Activated T-cell treated with anti-CD3 and anti-CD28 coated beads for 4 hours (primary cell): ENCODE results near the gene BLNK.
"Not testable (repeated sequence)": the region's sequence is repeated elsewhere in the genome, so short reads cannot be mapped to it uniquely, and the experiment has no call there.

Experiments used
- DNase-seq: peaks from one replicate; pipeline ENCODE4 v3.0.0-alpha.2; 2020

The BLNK gene

GRCh38 chr10:96218826-96219225 is 52.5 kb downstream of the BLNK start:
- no peak for DNase-seq

DNA sequence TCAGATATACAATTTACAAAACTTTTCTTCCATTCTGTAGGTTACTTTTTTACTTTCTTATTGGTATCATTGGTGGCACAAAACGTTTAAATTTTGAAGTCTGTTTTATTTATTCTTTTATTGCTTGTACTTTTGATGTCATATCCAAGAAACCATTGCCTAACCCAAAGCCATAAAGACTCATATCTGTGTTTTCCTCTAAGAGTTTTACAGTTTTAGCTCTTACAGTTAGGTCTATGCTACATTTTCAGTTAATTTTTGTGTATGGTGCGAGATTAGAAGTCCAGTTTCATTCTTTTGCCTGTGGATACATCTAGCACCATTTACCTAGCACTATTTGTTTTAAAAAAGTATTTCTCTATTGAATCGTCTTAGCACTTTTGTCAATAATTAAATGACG is 53.7 kb downstream of the BLNK start:
- DNase-seq, result no peak

DNA sequence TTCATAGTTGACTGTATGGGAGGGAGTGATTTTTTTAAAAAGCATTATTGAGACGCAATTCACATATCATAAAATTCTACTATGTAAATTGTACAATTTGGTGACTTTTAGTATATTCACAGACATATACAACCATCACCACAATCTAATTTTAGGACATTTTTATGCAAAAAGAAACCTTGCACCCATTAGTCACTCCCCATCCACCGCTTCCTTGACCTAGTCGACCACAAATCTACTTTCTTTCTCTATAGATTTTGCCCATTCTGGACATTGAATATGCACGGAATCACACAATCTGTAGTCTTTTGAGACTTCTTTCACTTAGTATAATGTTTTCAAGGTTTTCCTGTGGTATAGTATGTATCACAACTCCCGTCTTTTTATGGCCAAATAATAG is 54.6 kb downstream of the BLNK start:
- DNase-seq, result no peak

GRCh38 chr10:96212911-96213310 is 58.5 kb downstream of the BLNK start:
- no peak for DNase-seq

- DNase-seq, result no peak
These were observed 59.6 kb downstream of the BLNK start for GRCh38 chr10:96211764-96212163.

DNA sequence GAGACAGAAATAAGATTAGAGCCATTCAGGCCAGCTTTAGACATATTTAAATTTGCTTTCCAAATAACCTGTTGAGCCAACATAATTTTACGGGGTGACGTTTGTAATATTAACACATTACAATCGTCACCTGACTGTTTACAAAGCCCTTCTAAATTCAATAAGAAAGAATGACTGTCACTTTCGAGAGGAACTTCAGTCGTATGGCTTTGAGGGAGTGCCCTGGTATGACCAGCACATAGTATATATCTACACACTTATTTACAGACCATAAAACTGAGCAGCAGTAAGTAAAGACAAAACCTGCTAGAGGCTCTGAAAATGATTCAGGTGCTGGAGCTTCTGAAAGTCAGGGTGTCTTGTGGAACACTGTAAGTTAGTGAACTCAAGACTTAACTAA is 62.4 kb downstream of the BLNK start:
- DNase-seq, result no peak

GRCh38 chr10:96208271-96208670 is 63.1 kb downstream of the BLNK start:
- no peak for DNase-seq

- DNase-seq, result no peak
These were observed 65.8 kb downstream of the BLNK start for GRCh38 chr10:96205580-96205979.

- no peak for DNase-seq
These were observed 69.8 kb downstream of the BLNK start for GRCh38 chr10:96201525-96201924.

GRCh38 chr10:96189505-96189904 is 81.9 kb downstream of the BLNK start:
- DNase-seq, result not testable (repeated sequence)

GRCh38 chr10:96188916-96189315 is 82.5 kb downstream of the BLNK start:
- no peak for DNase-seq

DNA sequence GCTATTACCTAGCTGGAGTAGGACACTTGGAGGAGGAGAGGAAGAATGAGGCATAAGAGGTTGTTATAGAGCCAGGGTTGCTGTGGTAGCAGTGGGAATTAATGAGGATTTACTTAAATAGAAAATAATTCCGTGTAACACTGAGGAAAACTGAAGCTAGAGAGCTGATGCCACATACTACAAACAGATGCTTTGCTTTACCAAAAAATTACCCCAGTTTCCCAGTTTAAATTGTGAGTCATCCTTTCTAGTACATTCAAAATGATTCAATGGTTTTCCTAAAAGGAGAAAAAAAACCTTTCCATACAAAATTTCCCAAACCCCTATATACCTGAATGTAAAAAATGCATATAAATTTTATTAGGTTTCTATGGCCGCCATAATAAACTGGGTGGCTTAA is 82.9 kb downstream of the BLNK start:
- no peak for DNase-seq

DNA sequence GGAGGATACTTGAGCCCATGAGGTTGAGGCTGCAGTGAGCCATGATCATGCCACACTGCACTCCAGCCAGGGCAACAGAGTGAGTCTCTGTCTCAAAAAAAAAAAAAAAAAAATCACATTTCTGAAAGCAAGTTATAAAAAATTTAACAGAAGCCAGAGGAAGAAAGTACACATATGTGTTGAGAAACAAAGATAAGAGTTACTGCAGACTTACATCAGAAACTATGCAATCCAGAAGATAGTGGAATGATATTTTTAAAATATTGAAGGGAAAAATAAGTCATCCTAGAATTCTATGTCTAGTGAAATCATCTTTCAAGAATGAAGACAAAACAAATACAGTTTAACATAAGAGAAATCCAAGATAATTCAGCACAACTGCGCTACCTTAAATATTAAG is 94.4 kb downstream of the BLNK start:
- no peak for DNase-seq

- no peak for DNase-seq
These were observed 98.7 kb downstream of the BLNK start for GRCh38 chr10:96172666-96173065.

- no peak for DNase-seq
These were observed 101.1 kb downstream of the BLNK start for GRCh38 chr10:96170230-96170629.

DNA sequence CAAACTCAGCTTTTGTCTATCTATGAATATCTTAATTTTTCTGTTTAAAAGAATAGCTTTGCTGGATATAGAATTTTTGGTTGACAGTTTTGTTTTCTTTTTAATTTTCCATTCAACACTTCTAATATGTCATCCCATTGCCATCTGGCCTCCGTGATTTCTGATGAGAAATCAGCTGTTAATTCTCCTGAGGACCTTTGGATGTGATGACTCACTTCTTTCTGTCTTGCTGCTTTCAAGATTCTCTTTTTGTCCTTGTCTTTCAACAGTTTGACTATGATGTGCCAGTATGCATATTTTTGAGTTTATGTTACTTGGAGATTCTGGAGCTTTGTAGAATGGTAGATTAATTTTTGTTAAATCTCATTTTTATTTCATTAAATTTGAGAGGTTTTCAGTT is 102.8 kb downstream of the BLNK start:
- no peak for DNase-seq

DNA sequence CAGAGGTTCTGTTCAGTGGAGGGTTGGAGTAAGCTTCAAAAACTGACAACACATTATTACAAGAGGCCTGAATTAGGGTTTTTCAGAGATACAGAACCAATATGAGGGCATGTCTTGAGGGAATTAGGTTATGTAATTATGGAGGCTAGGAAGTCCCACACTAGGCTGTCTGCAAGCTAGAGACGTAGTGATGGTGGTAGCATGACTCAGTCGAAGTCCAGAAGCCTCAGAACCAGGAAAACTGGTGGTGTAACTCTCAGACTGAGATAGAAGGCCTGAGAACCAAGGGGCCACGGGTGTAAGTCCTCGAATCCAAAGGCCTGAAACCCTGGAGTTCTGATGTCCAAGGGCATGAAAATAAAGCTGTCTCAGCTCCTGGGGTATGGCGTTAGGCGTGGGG is 105.6 kb downstream of the BLNK start:
- no peak for DNase-seq

GRCh38 chr10:96153070-96153469 is 118.3 kb downstream of the BLNK start:
- DNase-seq, result no peak

DNA sequence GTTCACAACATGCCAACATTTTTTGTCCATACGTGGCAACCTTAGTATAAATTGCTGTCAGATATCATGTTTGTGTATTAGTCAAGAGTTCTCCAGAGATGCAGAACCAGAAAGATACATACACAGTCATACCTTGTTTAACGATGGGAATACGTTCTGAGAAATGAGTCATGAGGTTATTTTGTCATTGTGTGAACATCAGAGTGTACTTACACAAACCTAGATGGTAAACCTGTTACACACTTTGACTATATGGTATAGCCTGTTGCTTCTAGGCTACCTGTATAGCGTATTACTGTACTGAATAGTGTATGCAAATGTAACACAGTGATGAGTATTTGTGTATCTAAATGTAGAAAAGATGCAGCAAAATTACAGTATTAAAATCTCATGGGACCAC is 118.9 kb downstream of the BLNK start:
- no peak for DNase-seq
